HFF-Myc (cell line): Measurements from ENCODE around the gene EYS.
A peak's percentile ranks its signal among the peaks of the same experiment; 100 is the strongest.

Experiments
- DNase-seq: peaks from one replicate; pipeline ENCODE4 v3.0.0-alpha.2; 2011; ENCODE audit warnings: low read depth; ENCODE audit errors: extremely low read depth
- H3K4me3 ChIP-seq: replicated peaks from 2 replicates; pipeline ENCODE4 v1.5.1; 2011; ENCODE audit warnings: low read depth, mild to moderate bottlenecking, control low read depth, low read length
- TF ChIP-seq, protein P1 (sequence below): IDR thresholded peaks from 2 replicates; pipeline ENCODE4 v1.5.1; 2012; ENCODE audit warnings: mild to moderate bottlenecking, low read depth, low read length, control low read depth; ENCODE audit errors: missing control alignments

EYS gene

DNA sequence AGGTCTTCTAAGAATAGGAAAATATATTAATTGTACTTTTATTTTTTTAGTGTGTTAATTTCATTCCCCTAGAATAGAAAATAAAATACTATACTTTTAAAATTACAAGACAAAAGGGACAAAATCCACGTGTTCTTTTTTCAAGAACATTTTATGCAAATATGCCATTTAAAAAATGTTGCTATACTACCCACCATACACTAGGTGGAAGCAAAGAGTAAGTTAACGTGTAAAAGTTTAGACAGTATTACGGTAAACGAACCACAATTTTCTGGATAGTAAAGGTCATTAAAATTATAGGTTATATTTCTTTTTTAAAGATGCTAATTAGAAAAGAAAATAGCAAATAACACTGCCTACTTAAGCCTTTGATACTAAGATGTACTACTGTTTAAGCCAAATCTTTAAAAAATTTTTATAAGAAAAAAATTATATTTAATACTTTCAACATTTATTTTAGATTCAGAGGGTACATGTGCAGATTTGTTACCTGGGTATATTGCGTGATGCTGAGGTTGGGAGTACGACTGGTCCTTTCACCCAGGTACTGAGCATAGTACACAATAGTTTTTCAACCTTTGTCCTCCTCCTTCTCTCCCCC lies 1783.8 kb downstream of the EYS start:
- DNase-seq = peak; percentile 12
- TF ChIP-seq, protein P1, sequence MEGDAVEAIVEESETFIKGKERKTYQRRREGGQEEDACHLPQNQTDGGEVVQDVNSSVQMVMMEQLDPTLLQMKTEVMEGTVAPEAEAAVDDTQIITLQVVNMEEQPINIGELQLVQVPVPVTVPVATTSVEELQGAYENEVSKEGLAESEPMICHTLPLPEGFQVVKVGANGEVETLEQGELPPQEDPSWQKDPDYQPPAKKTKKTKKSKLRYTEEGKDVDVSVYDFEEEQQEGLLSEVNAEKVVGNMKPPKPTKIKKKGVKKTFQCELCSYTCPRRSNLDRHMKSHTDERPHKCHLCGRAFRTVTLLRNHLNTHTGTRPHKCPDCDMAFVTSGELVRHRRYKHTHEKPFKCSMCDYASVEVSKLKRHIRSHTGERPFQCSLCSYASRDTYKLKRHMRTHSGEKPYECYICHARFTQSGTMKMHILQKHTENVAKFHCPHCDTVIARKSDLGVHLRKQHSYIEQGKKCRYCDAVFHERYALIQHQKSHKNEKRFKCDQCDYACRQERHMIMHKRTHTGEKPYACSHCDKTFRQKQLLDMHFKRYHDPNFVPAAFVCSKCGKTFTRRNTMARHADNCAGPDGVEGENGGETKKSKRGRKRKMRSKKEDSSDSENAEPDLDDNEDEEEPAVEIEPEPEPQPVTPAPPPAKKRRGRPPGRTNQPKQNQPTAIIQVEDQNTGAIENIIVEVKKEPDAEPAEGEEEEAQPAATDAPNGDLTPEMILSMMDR = peak; percentile 31
- no peak overlapping the region for H3K4me3 ChIP-seq

DNA sequence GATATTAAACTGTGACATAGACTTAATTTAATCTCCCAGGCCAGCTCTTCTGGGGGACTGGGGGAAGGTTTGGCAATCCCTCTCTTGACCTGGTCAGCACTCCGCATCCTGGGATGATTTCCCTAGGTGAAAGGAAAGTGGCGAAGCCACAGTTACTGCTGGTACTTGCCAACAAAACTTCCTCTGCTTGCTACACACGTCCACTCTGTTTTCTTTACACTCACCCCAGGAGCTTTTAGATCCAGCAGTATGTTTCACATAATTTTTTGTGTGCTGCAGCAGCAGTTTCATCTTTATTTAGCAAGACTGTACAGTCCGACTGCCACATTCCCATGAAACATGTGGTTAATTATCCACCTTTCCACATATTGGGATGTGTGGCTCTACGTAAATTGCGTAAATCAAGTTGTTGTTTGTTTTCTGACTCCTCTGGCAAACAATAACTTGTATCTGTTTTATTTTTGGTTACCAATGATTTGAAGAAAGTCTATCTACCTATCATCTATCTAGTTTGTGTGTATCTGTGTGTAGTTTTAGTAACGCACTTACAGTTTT lies 1787.4 kb downstream of the EYS start:
- no peak for DNase-seq
- no peak overlapping the region for H3K4me3 ChIP-seq
- TF ChIP-seq, protein P1 = no peak

DNA sequence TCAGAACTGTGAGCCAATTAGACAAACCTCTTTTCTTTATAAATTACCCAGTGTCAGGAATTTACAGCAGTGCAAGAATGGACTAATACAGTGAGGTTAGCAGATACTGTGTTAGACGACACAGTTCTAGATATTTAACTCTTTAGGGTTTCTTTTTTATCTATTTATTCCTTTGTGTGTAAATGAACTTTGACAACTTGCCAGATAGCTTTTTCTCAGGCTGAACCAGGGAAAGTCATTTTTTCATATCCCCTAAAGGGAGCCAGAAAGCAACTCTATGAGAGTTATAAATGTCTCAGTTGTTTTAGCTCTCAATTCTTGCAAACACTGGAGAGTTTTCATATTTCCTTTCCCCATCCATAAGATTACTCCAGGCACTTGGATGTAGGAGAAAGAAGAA lies 1794.1 kb downstream of the EYS start:
- TF ChIP-seq, protein P1 = no peak
- DNase-seq = no peak
- no peak overlapping the region for H3K4me3 ChIP-seq

DNA sequence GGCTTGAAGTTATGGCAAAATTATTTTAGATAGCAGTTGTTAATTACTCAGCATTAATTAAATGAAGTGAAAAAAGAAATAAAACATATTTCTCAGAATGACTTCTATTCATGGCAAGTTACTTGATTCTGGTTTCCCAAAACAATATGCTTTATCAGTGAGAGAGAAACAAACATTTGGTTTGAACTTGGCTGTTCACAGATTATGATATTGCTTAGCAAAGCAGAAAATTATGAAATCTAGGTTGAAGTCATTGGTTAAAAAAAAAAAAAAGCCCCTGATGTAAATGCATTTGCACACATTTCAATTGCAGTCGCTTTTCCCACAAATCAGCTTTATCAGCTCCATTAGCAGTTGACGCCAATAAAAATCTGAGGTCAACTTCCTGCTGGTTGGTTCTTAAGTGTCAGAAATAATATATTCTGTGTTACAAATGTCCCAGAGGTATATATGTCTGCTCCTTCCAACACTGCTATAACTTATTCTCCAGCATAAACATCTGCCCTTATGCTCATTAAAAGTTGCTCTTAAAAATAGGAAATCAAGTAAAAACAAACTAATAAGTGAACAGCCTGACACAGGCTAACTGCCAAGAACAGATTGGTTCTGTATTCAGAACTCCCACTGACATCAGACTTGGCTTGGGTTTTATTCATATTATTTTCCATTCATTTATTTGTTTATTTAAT lies 1796.0 kb downstream of the EYS start:
- no peak overlapping the region for H3K4me3 ChIP-seq
- no peak for DNase-seq
- TF ChIP-seq, protein P1 = no peak

DNA sequence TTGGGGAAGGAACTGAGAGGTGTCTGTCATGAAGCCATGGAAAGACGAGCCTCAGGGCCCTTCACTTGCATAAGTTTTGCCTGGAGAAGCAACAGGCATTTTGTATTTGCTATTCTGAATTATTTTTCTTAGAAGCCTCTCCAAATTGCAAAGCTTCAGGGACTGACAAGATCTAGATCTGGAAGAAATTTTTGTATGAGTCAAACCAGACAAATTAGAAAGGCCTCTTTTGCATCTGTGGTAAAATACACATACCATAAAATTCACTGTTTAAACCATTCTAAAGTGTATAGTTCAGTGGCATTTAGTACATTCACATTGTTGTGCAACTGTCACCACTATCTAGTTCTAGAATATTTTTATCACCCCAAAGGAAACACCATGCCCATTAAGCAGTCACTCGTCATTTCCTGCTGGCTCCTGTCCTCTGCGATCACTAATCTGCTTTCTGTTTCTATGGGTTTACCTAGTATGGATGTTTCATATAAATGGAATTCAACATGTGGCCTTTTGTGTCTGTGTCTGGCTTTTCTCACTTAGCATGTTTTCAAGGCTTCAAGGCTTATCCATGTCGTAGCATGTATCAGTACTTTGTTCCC lies 1802.3 kb downstream of the EYS start:
- no peak overlapping the region for H3K4me3 ChIP-seq
- TF ChIP-seq, protein P1 = no peak
- peak; percentile 46 for DNase-seq

DNA sequence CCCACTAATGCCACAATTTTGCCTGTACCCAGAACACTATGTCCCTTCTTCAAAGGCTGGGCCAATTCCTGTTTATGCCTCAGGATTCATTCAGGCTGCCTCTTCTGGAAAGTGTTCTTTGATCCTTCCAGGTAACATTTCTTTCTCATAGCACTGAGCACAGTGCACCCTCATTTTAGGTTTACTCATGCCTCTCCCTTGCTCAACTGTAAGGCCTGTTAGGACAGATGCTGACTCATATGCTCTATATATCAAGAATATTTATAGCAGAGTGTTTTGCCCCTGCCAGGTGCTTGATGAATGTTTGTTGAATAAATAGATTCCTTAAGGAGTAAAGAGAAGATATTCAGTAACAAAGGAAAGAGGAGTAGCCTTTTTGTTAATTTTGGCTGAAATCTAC lies 1807.5 kb downstream of the EYS start:
- H3K4me3 ChIP-seq = no peak overlapping the region
- TF ChIP-seq, protein P1 = no peak
- DNase-seq = no peak
